Calu3 (cell line): ENCODE data around the gene DPYD. TPM values are rescaled to one million over a fixed set of nuclear protein-coding genes. Genes with fewer than 3 reads are reported as not detected.

Experiments
- BruUV-seq: library from RNA; stranded (reverse); fragments of 400-500 nt; replicated peaks from 2 replicates; lab custom pipeline; 2021; lab: Mats Ljungman, UMichigan
- CTCF ChIA-PET: fragments of 300-600 bp; sonication (Branson Sonifier 250); formaldehyde crosslinking; loops from one replicate; lab custom pipeline; 2022; ENCODE audit warnings: antibody characterized with exemption; lab: Charles Lee
- DNase-seq: peaks from one replicate; pipeline ENCODE4 v3.0.0; 2022
- H3K27ac Mint-ChIP-seq: one replicate; pipeline ENCODE4 v1.8.0; 2022; ENCODE audit warnings: mixed read lengths; ENCODE audit not compliant: unreplicated experiment
- H3K27me3 Mint-ChIP-seq: one replicate; pipeline ENCODE4 v1.8.0; 2022; ENCODE audit warnings: mixed read lengths; ENCODE audit not compliant: unreplicated experiment
- H3K36me3 Mint-ChIP-seq: one replicate; pipeline ENCODE4 v1.8.0; 2022; ENCODE audit warnings: mild to moderate bottlenecking, moderate library complexity, mixed read lengths; ENCODE audit not compliant: insufficient read depth, unreplicated experiment
- H3K4me1 Mint-ChIP-seq: one replicate; pipeline ENCODE4 v1.8.0; 2022; ENCODE audit warnings: mild to moderate bottlenecking, low read depth, mixed read lengths; ENCODE audit not compliant: unreplicated experiment
- H3K4me3 Mint-ChIP-seq: one replicate; pipeline ENCODE4 v1.8.0; 2022; ENCODE audit warnings: mild to moderate bottlenecking, low read depth, moderate library complexity, mixed read lengths; ENCODE audit not compliant: unreplicated experiment
- H3K9me3 Mint-ChIP-seq: one replicate; pipeline ENCODE4 v1.8.0; 2022; ENCODE audit warnings: low read depth, mixed read lengths; ENCODE audit not compliant: unreplicated experiment
- intact Hi-C: fragments of 100-400 bp; cut with micrococcal nuclease; formaldehyde crosslinking; loops from one replicate; pipeline ENCODE4 v1.10.0; 2022; ENCODE audit not compliant: unreplicated experiment
- total RNA-seq: library from RNA; stranded (reverse); gene quantifications from 2 replicates; pipeline ENCODE4 v1.2.3, GENCODE V29; 2022
- TF ChIP-seq, protein P1 (sequence below): fragments of 200-600 bp; IDR thresholded peaks from one replicate; pipeline ENCODE4 v1.8.0; 2022; ENCODE audit warnings: antibody characterized with exemption; ENCODE audit not compliant: unreplicated experiment

Gene DPYD
- total RNA-seq, 1 experiment from 2014 or later: 15.6 TPM

GRCh38 chr1:97608272-97608671 is 312.6 kb downstream of the DPYD start:
- TF ChIP-seq, protein P1, sequence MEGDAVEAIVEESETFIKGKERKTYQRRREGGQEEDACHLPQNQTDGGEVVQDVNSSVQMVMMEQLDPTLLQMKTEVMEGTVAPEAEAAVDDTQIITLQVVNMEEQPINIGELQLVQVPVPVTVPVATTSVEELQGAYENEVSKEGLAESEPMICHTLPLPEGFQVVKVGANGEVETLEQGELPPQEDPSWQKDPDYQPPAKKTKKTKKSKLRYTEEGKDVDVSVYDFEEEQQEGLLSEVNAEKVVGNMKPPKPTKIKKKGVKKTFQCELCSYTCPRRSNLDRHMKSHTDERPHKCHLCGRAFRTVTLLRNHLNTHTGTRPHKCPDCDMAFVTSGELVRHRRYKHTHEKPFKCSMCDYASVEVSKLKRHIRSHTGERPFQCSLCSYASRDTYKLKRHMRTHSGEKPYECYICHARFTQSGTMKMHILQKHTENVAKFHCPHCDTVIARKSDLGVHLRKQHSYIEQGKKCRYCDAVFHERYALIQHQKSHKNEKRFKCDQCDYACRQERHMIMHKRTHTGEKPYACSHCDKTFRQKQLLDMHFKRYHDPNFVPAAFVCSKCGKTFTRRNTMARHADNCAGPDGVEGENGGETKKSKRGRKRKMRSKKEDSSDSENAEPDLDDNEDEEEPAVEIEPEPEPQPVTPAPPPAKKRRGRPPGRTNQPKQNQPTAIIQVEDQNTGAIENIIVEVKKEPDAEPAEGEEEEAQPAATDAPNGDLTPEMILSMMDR: no peak
- intact Hi-C loops: no loop called here
- CTCF ChIA-PET: no interaction called here
- no peak for DNase-seq
- H3K9me3 Mint-ChIP-seq: no peaks in the 10 kb centered on the region
- H3K27me3 Mint-ChIP-seq: no peaks in the 10 kb centered on the region
- H3K4me1 Mint-ChIP-seq: no peaks in the 10 kb centered on the region
- no peaks in the 10 kb centered on the region for H3K36me3 Mint-ChIP-seq
- BruUV-seq: no TSS peak
- no peak overlapping the region for H3K4me3 Mint-ChIP-seq
- no peak overlapping the region for H3K27ac Mint-ChIP-seq

- no peaks in the 10 kb centered on the region for H3K27me3 Mint-ChIP-seq
- BruUV-seq: no TSS peak
- H3K4me1 Mint-ChIP-seq: no peaks in the 10 kb centered on the region
- CTCF ChIA-PET: no interaction called here
- intact Hi-C loops: no loop called here
- TF ChIP-seq, protein P1: no peak
- no peak for DNase-seq
- no peaks in the 10 kb centered on the region for H3K9me3 Mint-ChIP-seq
- no peak overlapping the region for H3K27ac Mint-ChIP-seq
- H3K4me3 Mint-ChIP-seq: no peak overlapping the region
- H3K36me3 Mint-ChIP-seq: no peaks in the 10 kb centered on the region
Observed at GRCh38 chr1:97603776-97604175, 317.1 kb downstream of the DPYD start.

GRCh38 chr1:97603218-97603617 is 317.6 kb downstream of the DPYD start:
- H3K27ac Mint-ChIP-seq: no peak overlapping the region
- no peak overlapping the region for H3K4me3 Mint-ChIP-seq
- no TSS peak for BruUV-seq
- intact Hi-C loops: no loop called here
- no peaks in the 10 kb centered on the region for H3K27me3 Mint-ChIP-seq
- no peaks in the 10 kb centered on the region for H3K4me1 Mint-ChIP-seq
- TF ChIP-seq, protein P1: no peak
- no peaks in the 10 kb centered on the region for H3K36me3 Mint-ChIP-seq
- CTCF ChIA-PET: no interaction called here
- H3K9me3 Mint-ChIP-seq: no peaks in the 10 kb centered on the region
- no peak for DNase-seq

DNA sequence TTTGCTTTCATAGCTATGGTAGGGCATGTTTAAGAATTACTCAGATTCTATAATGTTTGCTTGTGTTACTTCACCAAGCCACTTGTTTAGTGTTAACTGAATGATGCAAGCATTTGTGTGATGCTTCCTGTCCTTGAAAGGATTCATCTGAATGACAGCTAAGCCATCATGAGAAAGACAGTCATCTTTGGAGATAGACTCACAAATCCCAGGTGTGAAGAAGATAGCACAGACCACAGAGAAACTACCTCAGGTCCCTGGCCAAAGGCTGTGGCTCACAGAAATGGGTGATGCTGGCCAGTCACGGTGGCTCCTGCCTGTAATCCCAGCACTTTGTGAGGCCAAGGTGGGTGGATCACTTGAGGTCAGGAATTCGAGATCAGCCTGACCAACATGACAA is 321.4 kb downstream of the DPYD start:
- Mint-ChIP-seq H3K4me1 (no peaks in the 10 kb centered on the region), H3K4me3 (no peak overlapping the region), H3K9me3 (no peaks in the 10 kb centered on the region), H3K27me3 (no peaks in the 10 kb centered on the region), H3K36me3 (no peaks in the 10 kb centered on the region), H3K27ac (no peak overlapping the region)
- DNase-seq: no peak
- CTCF ChIA-PET: no interaction called here
- intact Hi-C loops: no loop called here
- TF ChIP-seq, protein P1: no peak
- no TSS peak for BruUV-seq
